Measurements from ENCODE around the gene TARDBP.
A peak's percentile ranks its signal among the peaks of the same experiment; 100 is the strongest.

TARDBP gene

DNA sequence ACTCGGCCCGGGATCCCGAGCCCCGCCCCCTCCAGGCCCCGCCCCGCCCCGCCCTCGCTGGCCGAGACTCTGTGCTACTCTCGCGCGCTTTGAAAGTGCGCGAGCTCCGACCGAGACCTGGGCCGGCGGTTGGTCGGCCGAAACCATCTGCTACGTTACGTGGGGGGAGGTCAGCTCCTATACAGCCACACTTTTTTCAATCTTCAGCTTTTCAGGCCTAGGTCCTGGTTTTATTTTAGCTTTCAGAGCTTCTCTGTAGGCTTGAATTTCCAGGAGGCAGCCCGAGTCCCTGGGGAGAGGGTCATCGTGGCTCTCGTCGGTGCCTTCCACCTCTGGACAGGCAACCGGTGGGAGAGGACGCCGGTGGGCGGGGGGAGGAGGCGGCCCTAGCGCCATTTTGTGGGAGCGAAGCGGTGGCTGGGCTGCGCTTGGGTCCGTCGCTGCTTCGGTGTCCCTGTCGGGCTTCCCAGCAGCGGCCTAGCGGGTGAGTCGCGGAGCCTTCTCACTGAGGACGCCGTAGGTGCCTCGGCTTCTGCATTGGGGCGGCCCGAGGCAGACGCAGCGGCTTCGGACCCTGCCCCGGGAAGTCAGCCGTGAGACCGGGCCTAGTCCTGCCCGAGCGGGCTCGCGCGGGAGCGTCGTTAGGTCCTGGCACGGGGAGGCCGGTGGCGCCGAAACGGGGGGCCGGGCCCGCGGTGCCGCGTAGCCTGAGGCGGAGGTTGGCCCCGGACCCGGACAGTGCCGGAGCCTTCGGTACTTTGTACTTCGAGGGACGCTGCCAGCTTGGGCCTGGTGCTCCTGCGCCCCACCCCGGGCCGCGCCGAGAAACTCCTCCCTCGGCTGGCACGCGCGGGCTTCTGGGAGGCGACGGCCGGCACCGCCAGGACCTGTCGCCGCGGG lies at the start of gene TARDBP:
TSS of gene TARDBP (plus strand) at position 395 of the 900 bp plus-strand sequence. CDS start 1,074 bp downstream, outside the sequence.
- H3K9me3 Mint-ChIP-seq: no peaks in the 10 kb centered on the region

GRCh38 chr1:10965546-10966226 lies 46.8 kb upstream of the TARDBP start:
- ATAC-seq (peak; percentile 83), DNase-seq (peak; percentile 46 to 78)
- H3K27me3 Mint-ChIP-seq: peaks cover 44% of the 10 kb centered on the region
- peak overlapping the region in 1 of 2 donors; percentile 67 for H3K27ac Mint-ChIP-seq
- H3K4me1 Mint-ChIP-seq: peaks cover 39% of the 10 kb centered on the region
- peak overlapping the region; percentile 68 to 75 for H3K4me3 Mint-ChIP-seq
- no peaks in the 10 kb centered on the region for H3K9me3 Mint-ChIP-seq

More for the DNA sequence above, at the start of gene TARDBP:
- Mint-ChIP-seq H3K4me1 (peaks cover 45% of the 10 kb centered on the region), H3K27me3 (no peaks in the 10 kb centered on the region), H3K27ac (peak within 1 kb of the TSS; percentile 100), H3K4me3 (peak within 1 kb of the TSS; percentile 86 to 87)
- peak; percentile 93 for ATAC-seq
- peak; percentile 93 to 94 for DNase-seq

- no peak overlapping the region for H3K4me3 Mint-ChIP-seq
- ATAC-seq (no peak), DNase-seq (no peak)
- no peaks in the 10 kb centered on the region for H3K9me3 Mint-ChIP-seq
- peaks cover 29% of the 10 kb centered on the region for H3K4me1 Mint-ChIP-seq
- H3K27ac Mint-ChIP-seq: no peak overlapping the region
- H3K27me3 Mint-ChIP-seq: peaks cover 31% of the 10 kb centered on the region
These were observed 45.4 kb upstream of the TARDBP start for GRCh38 chr1:10967090-10967489.

DNA sequence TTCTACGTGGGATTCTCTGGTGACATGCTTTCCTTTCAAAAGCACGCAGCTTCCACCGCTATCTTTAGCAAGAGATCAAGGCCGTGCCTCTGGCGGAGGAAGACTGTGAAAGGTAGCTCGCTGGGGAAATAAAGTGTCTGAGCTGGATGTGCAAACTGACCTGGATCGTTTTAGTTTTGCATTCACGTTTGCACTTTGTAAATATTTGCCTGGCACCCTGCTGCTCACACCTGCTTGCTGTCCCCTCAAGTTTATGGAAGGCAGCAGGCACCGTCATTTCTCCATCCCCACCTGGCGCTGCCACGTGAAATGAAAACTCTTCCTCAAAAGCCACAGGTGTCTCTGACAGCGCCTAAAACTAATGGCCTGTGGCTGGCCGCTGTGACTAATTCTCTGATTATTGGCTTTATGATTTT lies 44.0 kb upstream of the TARDBP start:
- peaks cover 29% of the 10 kb centered on the region for H3K4me1 Mint-ChIP-seq
- no peaks in the 10 kb centered on the region for H3K9me3 Mint-ChIP-seq
- ATAC-seq (no peak), DNase-seq (no peak)
- no peak overlapping the region for H3K4me3 Mint-ChIP-seq
- peaks cover 18% of the 10 kb centered on the region for H3K27me3 Mint-ChIP-seq
- H3K27ac Mint-ChIP-seq: no peak overlapping the region

- DNase-seq: no peak
- Mint-ChIP-seq H3K27me3 (peaks cover 9% of the 10 kb centered on the region), H3K9me3 (no peaks in the 10 kb centered on the region), H3K4me3 (no peak overlapping the region), H3K27ac (peak overlapping the region in 1 of 2 donors; percentile 20), H3K4me1 (peaks cover 29% of the 10 kb centered on the region)
- ATAC-seq: no peak
These were observed 43.0 kb upstream of the TARDBP start for GRCh38 chr1:10969267-10969970.

GRCh38 chr1:10969971-10970332 lies 42.5 kb upstream of the TARDBP start:
- Mint-ChIP-seq H3K4me3 (no peak overlapping the region), H3K4me1 (peaks cover 24% of the 10 kb centered on the region), H3K27me3 (peaks cover 9% of the 10 kb centered on the region), H3K27ac (no peak overlapping the region), H3K9me3 (no peaks in the 10 kb centered on the region)
- DNase-seq (no peak), ATAC-seq (no peak)

GRCh38 chr1:10973552-10973951 lies 38.9 kb upstream of the TARDBP start:
- H3K4me3 Mint-ChIP-seq: no peak overlapping the region
- H3K27ac Mint-ChIP-seq: no peak overlapping the region
- DNase-seq: no peak
- no peak for ATAC-seq
- H3K27me3 Mint-ChIP-seq: peaks cover 3% of the 10 kb centered on the region
- no peaks in the 10 kb centered on the region for H3K4me1 Mint-ChIP-seq
- H3K9me3 Mint-ChIP-seq: no peaks in the 10 kb centered on the region

DNA sequence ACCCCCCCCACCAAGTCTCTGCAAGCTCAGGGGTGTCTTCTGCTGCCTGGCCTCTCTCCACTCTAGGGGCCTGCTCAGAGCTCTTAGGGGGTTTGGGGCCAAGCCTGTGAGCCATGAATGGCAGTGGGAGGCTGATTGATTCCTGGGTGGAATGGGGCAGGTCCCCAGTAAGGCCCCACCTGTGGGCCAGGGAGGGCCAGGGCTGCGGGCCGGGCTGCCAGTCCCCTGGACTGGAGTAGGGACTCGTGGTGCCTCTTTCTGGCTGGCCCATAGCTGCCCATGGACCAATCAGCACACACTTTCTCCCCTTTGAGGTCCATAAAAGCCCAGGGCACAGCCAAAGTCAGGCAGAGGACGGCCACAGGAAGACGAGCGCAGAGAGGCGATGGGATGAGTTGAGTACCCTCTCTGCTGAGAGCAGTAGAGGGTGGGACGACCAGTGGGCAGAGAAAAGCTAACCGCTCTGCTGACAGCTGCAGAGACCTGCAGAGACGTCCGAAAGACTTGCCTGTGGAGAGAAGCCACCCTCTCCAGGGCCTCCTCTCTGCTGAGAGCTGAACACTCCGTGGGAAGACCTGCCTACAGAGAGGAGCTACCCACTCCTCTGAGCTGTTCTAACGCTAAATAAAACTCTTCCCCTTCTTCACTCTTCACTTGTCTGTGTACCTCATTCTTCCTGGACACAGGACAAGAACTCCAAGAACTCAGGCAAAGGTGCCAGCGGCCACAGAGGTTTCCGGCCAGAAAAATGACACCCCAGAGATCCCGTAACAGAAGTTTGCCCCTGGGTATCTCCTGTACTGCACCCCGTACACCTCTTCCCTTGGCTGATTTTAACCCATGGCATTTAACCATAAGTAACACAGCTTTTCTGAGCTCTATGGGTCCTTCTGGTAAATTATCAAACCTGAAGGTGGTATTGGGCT lies 38.2 kb upstream of the TARDBP start:
- Mint-ChIP-seq H3K27me3 (peaks cover 10% of the 10 kb centered on the region), H3K27ac (no peak overlapping the region), H3K4me1 (no peaks in the 10 kb centered on the region), H3K4me3 (no peak overlapping the region), H3K9me3 (no peaks in the 10 kb centered on the region)
- ATAC-seq (no peak), DNase-seq (no peak)

DNA sequence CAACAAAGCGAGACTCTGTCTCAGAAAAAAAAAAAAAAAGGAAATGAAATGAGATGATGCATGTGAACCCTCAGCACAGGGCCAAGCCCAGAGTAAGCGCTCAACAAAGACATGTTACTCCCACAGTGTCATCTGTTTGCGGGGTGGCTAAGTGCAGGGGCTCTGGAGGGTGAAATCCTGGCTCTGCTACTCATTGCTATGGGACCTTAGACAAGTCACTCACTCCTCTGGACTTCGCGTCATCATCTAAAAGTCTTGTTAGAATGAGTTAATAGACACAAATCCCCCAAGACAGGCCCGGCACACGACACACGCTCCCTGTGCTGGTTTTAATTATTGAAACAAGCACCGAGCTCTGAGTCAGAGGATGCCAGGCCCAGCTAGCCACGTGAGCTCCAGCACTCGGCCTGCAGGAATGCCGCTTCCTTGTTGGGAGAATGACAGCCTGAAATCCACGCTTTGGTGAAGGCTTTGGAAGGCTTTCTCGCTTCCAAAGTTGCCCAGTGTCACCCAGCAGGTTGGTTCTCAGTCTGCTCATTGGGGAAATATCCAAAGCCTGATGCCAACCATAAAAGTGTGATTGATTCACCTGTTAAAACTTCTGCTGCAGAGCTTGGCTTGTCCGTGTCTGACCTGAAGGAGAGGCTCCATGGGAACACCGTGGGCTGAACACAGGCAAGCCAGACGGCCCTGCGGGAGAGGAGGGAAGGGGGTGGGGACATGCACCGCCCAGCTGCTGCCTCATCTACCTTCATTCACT lies 36.7 kb upstream of the TARDBP start:
- H3K4me1 Mint-ChIP-seq: peaks cover 6% of the 10 kb centered on the region
- H3K4me3 Mint-ChIP-seq: no peak overlapping the region
- H3K9me3 Mint-ChIP-seq: no peaks in the 10 kb centered on the region
- ATAC-seq (no peak), DNase-seq (no peak)
- H3K27me3 Mint-ChIP-seq: peaks cover 25% of the 10 kb centered on the region
- no peak overlapping the region for H3K27ac Mint-ChIP-seq

GRCh38 chr1:10978719-10979118 lies 33.7 kb upstream of the TARDBP start:
- no peak overlapping the region for H3K4me3 Mint-ChIP-seq
- ATAC-seq (no peak), DNase-seq (no peak)
- H3K27me3 Mint-ChIP-seq: peaks cover 43% of the 10 kb centered on the region
- no peaks in the 10 kb centered on the region for H3K9me3 Mint-ChIP-seq
- H3K4me1 Mint-ChIP-seq: peaks cover 6% of the 10 kb centered on the region
- peak overlapping the region in 1 of 2 donors; percentile 14 for H3K27ac Mint-ChIP-seq

GRCh38 chr1:10979483-10979920 lies 33.0 kb upstream of the TARDBP start:
- H3K9me3 Mint-ChIP-seq: no peaks in the 10 kb centered on the region
- H3K4me1 Mint-ChIP-seq: peaks cover 6% of the 10 kb centered on the region
- H3K4me3 Mint-ChIP-seq: no peak overlapping the region
- H3K27me3 Mint-ChIP-seq: peaks cover 43% of the 10 kb centered on the region
- no peak for DNase-seq
- ATAC-seq: no peak
- H3K27ac Mint-ChIP-seq: no peak overlapping the region

GRCh38 chr1:10980094-10980577 lies 32.3 kb upstream of the TARDBP start:
- H3K27me3 Mint-ChIP-seq: peaks cover 43% of the 10 kb centered on the region
- no peak for ATAC-seq

GRCh38 chr1:10980841-10981727 lies 31.4 kb upstream of the TARDBP start:
- H3K27ac Mint-ChIP-seq: no peak overlapping the region
- peaks cover 43% of the 10 kb centered on the region for H3K27me3 Mint-ChIP-seq
- DNase-seq: no peak
- ATAC-seq: no peak
- no peaks in the 10 kb centered on the region for H3K9me3 Mint-ChIP-seq
- H3K4me1 Mint-ChIP-seq: peaks cover 15% of the 10 kb centered on the region
- H3K4me3 Mint-ChIP-seq: no peak overlapping the region

More at GRCh38 chr1:10980094-10980577, 32.3 kb upstream of the TARDBP start:
- no peak for DNase-seq
- no peak overlapping the region for H3K4me3 Mint-ChIP-seq
- no peaks in the 10 kb centered on the region for H3K9me3 Mint-ChIP-seq
- H3K4me1 Mint-ChIP-seq: peaks cover 6% of the 10 kb centered on the region
- H3K27ac Mint-ChIP-seq: no peak overlapping the region
